Measurements from ENCODE around the gene NFIA. TPM values are rescaled to one million over a fixed set of nuclear protein-coding genes. Genes with fewer than 3 reads are reported as not detected.

The NFIA gene
- total and polyA plus RNA-seq, 2 donors (not counting 1 experiment from before 2014, with no cell fraction given) = 5.4 to 11.0 TPM

GRCh38 chr1:61174060-61174795, 91.9 kb downstream of the NFIA start:
- H3K9ac ChIP-seq (ENCODE audit: insufficient read depth, low read length) = no peak overlapping the region
- no peak overlapping the region for H3K27ac ChIP-seq (ENCODE audit: insufficient read depth, low read length)
- TF ChIP-seq EZH2 (IDR thresholded peaks at IDR 0.05; ENCODE audit: low read length, missing control alignments) = no peak
- no peak for TF ChIP-seq CTCF (conservative IDR thresholded peaks at IDR 0.05 in 1 of 2, IDR thresholded peaks at IDR 0.05 in 1 of 2; ENCODE audit: low read depth in 1 of 2, low read length in 2 of 2)

GRCh38 chr1:61175976-61176375, 93.6 kb downstream of the NFIA start:
- Histone ChIP-seq H3K9me3 (ENCODE audit: control insufficient read depth, insufficient read depth, low read depth, low read length) (no peaks in the 10 kb centered on the region), H2AFZ (ENCODE audit: low read length) (no peak overlapping the region), H3K4me2 (ENCODE audit: extremely low read depth, insufficient read depth, low read length) (no peak overlapping the region)

More at GRCh38 chr1:61174060-61174795, 91.9 kb downstream of the NFIA start:
- H3K27me3 ChIP-seq (ENCODE audit: control insufficient read depth, insufficient read depth, low read length) = no peaks in the 10 kb centered on the region
- no peaks in the 10 kb centered on the region for H4K20me1 ChIP-seq (ENCODE audit: control insufficient read depth, extremely low read depth, insufficient read depth, low read length)
- no peaks in the 10 kb centered on the region for H3K79me2 ChIP-seq (ENCODE audit: control insufficient read depth, insufficient read depth, low read length)
- no peaks in the 10 kb centered on the region for H3K36me3 ChIP-seq (ENCODE audit: control insufficient read depth, insufficient read depth, low read length)
- no peaks in the 10 kb centered on the region for H3K4me1 ChIP-seq (ENCODE audit: control insufficient read depth, extremely low read depth, insufficient read depth, low read length)
- no peak for DNase-seq (ENCODE audit: low read depth in 2 of 2)
- H3K9me3 ChIP-seq (ENCODE audit: control insufficient read depth, insufficient read depth, low read depth, low read length) = no peaks in the 10 kb centered on the region
- H2AFZ ChIP-seq (ENCODE audit: low read length) = no peak overlapping the region
- no peak overlapping the region for H3K4me3 ChIP-seq (replicated peaks in 1 of 4; ENCODE audit: control extremely low read depth in 1 of 4, insufficient read depth in 1 of 4, low read depth in 3 of 4, low read length in 4 of 4)
- H3K4me2 ChIP-seq (ENCODE audit: extremely low read depth, insufficient read depth, low read length) = no peak overlapping the region

More at GRCh38 chr1:61175976-61176375, 93.6 kb downstream of the NFIA start:
- no peak overlapping the region for H3K4me3 ChIP-seq (replicated peaks in 1 of 4; ENCODE audit: control extremely low read depth in 1 of 4, insufficient read depth in 1 of 4, low read depth in 3 of 4, low read length in 4 of 4)
- H3K27me3 ChIP-seq (ENCODE audit: control insufficient read depth, insufficient read depth, low read length) = no peaks in the 10 kb centered on the region
- H3K4me1 ChIP-seq (ENCODE audit: control insufficient read depth, extremely low read depth, insufficient read depth, low read length) = no peaks in the 10 kb centered on the region
- no peaks in the 10 kb centered on the region for H4K20me1 ChIP-seq (ENCODE audit: control insufficient read depth, extremely low read depth, insufficient read depth, low read length)
- no peak overlapping the region for H3K27ac ChIP-seq (ENCODE audit: insufficient read depth, low read length)
- no peaks in the 10 kb centered on the region for H3K79me2 ChIP-seq (ENCODE audit: control insufficient read depth, insufficient read depth, low read length)
- H3K9ac ChIP-seq (ENCODE audit: insufficient read depth, low read length) = no peak overlapping the region
- H3K36me3 ChIP-seq (ENCODE audit: control insufficient read depth, insufficient read depth, low read length) = no peaks in the 10 kb centered on the region
- DNase-seq (ENCODE audit: low read depth in 2 of 2) = no peak
- no peak for TF ChIP-seq CTCF (conservative IDR thresholded peaks at IDR 0.05 in 1 of 2, IDR thresholded peaks at IDR 0.05 in 1 of 2; ENCODE audit: low read depth in 1 of 2, low read length in 2 of 2)
- TF ChIP-seq EZH2 (IDR thresholded peaks at IDR 0.05; ENCODE audit: low read length, missing control alignments) = no peak

Data from fibroblast of lung (primary cell).